ENCODE results near the gene BCAS4.

Gene BCAS4

DNA sequence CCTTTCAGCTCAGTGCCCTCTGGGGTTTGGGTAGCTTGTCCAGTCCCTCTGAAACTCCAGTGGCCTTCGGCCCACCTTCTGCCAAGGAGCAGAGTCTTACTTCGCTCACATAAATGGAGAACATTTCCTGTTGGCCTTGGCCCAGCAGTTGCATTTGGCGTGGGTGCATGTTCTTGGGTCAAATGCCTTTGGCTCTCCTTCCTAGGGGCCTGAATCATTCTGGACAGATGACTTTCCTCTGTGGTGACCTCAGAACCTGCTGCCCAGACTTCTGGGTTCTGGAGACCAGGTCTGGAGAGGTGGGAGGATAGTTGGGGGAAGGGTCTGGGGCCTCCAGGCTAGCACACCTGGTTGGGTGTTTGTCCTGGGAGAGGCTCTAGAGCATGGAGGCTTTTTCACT, 29.3 kb downstream of the BCAS4 start:
- POLR2A ChIA-PET = no interaction called here
- CTCF ChIA-PET = interaction anchor here (0.5 to 2.7 kb wide), 2 partner anchors 105 to 1242 kb away, joined by 7 read pairs; no protein-coding TSS in a partner anchor
- Histone ChIP-seq H3K9me3 (ENCODE audit: control insufficient read depth, insufficient read depth, low read depth, low read length) (no peaks in the 10 kb centered on the region), H3K4me1 (ENCODE audit: control insufficient read depth, insufficient read depth, low read length) (no peaks in the 10 kb centered on the region), H3K4me3 (ENCODE audit: low read depth, low read length) (no peak overlapping the region), H3K36me3 (ENCODE audit: control insufficient read depth in 2 of 2, insufficient read depth in 1 of 2, low read length in 2 of 2) (peaks cover 0 to 10% of the 10 kb centered on the region in 2 experiments; a peak in 1 of 3 replicates), H3K27ac (ENCODE audit: extremely low read depth, low read depth, low read length) (no peak overlapping the region)
- TF ChIP-seq ZNF654 (tag by site-specific recombination; IDR thresholded peaks at IDR 0.05; ENCODE audit: low read depth) (no peak), ZNF48 (tag by site-specific recombination; IDR thresholded peaks at IDR 0.05) (no peak), ZIC2 (tag by site-specific recombination; IDR thresholded peaks at IDR 0.05) (no peak), ZNF548 (tag by site-specific recombination; IDR thresholded peaks at IDR 0.05) (no peak), GLIS1 (tag by site-specific recombination; IDR thresholded peaks at IDR 0.05) (no peak)
- TF ChIP-seq, protein P1, sequence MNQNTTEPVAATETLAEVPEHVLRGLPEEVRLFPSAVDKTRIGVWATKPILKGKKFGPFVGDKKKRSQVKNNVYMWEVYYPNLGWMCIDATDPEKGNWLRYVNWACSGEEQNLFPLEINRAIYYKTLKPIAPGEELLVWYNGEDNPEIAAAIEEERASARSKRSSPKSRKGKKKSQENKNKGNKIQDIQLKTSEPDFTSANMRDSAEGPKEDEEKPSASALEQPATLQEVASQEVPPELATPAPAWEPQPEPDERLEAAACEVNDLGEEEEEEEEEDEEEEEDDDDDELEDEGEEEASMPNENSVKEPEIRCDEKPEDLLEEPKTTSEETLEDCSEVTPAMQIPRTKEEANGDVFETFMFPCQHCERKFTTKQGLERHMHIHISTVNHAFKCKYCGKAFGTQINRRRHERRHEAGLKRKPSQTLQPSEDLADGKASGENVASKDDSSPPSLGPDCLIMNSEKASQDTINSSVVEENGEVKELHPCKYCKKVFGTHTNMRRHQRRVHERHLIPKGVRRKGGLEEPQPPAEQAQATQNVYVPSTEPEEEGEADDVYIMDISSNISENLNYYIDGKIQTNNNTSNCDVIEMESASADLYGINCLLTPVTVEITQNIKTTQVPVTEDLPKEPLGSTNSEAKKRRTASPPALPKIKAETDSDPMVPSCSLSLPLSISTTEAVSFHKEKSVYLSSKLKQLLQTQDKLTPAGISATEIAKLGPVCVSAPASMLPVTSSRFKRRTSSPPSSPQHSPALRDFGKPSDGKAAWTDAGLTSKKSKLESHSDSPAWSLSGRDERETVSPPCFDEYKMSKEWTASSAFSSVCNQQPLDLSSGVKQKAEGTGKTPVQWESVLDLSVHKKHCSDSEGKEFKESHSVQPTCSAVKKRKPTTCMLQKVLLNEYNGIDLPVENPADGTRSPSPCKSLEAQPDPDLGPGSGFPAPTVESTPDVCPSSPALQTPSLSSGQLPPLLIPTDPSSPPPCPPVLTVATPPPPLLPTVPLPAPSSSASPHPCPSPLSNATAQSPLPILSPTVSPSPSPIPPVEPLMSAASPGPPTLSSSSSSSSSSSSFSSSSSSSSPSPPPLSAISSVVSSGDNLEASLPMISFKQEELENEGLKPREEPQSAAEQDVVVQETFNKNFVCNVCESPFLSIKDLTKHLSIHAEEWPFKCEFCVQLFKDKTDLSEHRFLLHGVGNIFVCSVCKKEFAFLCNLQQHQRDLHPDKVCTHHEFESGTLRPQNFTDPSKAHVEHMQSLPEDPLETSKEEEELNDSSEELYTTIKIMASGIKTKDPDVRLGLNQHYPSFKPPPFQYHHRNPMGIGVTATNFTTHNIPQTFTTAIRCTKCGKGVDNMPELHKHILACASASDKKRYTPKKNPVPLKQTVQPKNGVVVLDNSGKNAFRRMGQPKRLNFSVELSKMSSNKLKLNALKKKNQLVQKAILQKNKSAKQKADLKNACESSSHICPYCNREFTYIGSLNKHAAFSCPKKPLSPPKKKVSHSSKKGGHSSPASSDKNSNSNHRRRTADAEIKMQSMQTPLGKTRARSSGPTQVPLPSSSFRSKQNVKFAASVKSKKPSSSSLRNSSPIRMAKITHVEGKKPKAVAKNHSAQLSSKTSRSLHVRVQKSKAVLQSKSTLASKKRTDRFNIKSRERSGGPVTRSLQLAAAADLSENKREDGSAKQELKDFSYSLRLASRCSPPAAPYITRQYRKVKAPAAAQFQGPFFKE (tag by site-specific recombination; IDR thresholded peaks at IDR 0.05; ENCODE audit: borderline replicate concordance) = no peak
- TF ChIP-seq, protein P2, sequence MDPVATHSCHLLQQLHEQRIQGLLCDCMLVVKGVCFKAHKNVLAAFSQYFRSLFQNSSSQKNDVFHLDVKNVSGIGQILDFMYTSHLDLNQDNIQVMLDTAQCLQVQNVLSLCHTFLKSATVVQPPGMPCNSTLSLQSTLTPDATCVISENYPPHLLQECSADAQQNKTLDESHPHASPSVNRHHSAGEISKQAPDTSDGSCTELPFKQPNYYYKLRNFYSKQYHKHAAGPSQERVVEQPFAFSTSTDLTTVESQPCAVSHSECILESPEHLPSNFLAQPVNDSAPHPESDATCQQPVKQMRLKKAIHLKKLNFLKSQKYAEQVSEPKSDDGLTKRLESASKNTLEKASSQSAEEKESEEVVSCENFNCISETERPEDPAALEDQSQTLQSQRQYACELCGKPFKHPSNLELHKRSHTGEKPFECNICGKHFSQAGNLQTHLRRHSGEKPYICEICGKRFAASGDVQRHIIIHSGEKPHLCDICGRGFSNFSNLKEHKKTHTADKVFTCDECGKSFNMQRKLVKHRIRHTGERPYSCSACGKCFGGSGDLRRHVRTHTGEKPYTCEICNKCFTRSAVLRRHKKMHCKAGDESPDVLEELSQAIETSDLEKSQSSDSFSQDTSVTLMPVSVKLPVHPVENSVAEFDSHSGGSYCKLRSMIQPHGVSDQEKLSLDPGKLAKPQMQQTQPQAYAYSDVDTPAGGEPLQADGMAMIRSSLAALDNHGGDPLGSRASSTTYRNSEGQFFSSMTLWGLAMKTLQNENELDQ (tag by site-specific recombination; IDR thresholded peaks at IDR 0.05; ENCODE audit: low read depth) = no peak

DNA sequence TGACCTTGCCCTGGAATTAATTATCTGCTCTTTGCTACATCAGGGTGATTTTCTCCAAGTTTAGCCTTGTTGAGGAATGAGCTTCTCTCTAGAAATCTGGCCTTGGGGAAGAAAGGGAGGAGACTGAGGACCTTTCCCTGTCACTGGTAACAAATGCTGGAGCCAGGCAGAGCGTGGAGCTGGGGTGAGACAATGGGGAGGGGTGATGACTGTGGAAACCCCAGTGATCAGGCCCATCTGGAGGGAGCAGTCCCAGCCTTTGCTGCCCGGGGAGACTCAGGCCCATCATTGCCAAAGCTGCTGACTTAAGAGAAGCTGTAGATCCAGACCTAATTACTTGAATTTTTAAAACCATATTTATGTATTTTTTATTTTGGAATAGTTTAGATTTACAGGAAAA, 31.3 kb downstream of the BCAS4 start:
- POLR2A ChIA-PET = no interaction called here
- TF ChIP-seq ZNF707 (tag by site-specific recombination; IDR thresholded peaks at IDR 0.05) (no peak), ZNF677 (tag by site-specific recombination; IDR thresholded peaks at IDR 0.05) (no peak), ZBTB20 (tag by site-specific recombination; IDR thresholded peaks at IDR 0.05) (no peak), ZNF610 (tag by site-specific recombination; IDR thresholded peaks at IDR 0.05; ENCODE audit: borderline replicate concordance) (no peak), BCL11B (tag by site-specific recombination; IDR thresholded peaks at IDR 0.05; ENCODE audit: low read depth) (no peak)
- TF ChIP-seq, protein P3, sequence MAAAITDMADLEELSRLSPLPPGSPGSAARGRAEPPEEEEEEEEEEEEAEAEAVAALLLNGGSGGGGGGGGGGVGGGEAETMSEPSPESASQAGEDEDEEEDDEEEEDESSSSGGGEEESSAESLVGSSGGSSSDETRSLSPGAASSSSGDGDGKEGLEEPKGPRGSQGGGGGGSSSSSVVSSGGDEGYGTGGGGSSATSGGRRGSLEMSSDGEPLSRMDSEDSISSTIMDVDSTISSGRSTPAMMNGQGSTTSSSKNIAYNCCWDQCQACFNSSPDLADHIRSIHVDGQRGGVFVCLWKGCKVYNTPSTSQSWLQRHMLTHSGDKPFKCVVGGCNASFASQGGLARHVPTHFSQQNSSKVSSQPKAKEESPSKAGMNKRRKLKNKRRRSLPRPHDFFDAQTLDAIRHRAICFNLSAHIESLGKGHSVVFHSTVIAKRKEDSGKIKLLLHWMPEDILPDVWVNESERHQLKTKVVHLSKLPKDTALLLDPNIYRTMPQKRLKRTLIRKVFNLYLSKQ (tag by site-specific recombination; IDR thresholded peaks at IDR 0.05; ENCODE audit: borderline replicate concordance) = no peak
- TF ChIP-seq, protein P4, sequence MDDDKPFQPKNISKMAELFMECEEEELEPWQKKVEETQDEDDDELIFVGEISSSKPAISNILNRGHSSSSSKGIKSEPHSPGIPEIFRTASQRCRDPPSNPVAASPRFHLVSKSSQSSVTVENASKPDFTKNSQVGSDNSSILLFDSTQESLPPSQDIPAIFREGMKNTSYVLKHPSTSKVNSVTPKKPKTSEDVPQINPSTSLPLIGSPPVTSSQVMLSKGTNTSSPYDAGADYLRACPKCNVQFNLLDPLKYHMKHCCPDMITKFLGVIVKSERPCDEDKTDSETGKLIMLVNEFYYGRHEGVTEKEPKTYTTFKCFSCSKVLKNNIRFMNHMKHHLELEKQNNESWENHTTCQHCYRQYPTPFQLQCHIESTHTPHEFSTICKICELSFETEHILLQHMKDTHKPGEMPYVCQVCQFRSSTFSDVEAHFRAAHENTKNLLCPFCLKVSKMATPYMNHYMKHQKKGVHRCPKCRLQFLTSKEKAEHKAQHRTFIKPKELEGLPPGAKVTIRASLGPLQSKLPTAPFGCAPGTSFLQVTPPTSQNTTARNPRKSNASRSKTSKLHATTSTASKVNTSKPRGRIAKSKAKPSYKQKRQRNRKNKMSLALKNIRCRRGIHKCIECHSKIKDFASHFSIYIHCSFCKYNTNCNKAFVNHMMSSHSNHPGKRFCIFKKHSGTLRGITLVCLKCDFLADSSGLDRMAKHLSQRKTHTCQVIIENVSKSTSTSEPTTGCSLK (tag by site-specific recombination; IDR thresholded peaks at IDR 0.05) = no peak
- TF ChIP-seq, protein P5, sequence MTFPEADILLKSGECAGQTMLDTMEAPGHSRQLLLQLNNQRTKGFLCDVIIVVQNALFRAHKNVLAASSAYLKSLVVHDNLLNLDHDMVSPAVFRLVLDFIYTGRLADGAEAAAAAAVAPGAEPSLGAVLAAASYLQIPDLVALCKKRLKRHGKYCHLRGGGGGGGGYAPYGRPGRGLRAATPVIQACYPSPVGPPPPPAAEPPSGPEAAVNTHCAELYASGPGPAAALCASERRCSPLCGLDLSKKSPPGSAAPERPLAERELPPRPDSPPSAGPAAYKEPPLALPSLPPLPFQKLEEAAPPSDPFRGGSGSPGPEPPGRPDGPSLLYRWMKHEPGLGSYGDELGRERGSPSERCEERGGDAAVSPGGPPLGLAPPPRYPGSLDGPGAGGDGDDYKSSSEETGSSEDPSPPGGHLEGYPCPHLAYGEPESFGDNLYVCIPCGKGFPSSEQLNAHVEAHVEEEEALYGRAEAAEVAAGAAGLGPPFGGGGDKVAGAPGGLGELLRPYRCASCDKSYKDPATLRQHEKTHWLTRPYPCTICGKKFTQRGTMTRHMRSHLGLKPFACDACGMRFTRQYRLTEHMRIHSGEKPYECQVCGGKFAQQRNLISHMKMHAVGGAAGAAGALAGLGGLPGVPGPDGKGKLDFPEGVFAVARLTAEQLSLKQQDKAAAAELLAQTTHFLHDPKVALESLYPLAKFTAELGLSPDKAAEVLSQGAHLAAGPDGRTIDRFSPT (tag by site-specific recombination; IDR thresholded peaks at IDR 0.05) = no peak
- Histone ChIP-seq H3K4me3 (ENCODE audit: low read depth, low read length) (no peak overlapping the region), H3K4me1 (ENCODE audit: control insufficient read depth, insufficient read depth, low read length) (no peaks in the 10 kb centered on the region), H3K27ac (ENCODE audit: extremely low read depth, low read depth, low read length) (no peak overlapping the region), H3K9me3 (ENCODE audit: control insufficient read depth, insufficient read depth, low read depth, low read length) (no peaks in the 10 kb centered on the region), H3K36me3 (ENCODE audit: control insufficient read depth in 2 of 2, insufficient read depth in 1 of 2, low read length in 2 of 2) (no peaks in the 10 kb centered on the region)
- CTCF ChIA-PET = interaction anchor here (2.7 kb wide), 1 partner anchor 103 kb away, joined by 7 read pairs; no protein-coding TSS in a partner anchor
